OCI-LY7 (cell line): ENCODE results near the gene TMEM220. TPM values are rescaled to one million over a fixed set of nuclear protein-coding genes. Genes with fewer than 3 reads are reported as not detected.

ENCODE experiments used
- BruUV-seq: library from RNA; stranded (reverse); fragments of 400-500 nt; replicated peaks from 2 replicates; lab custom pipeline; 2021; lab: Mats Ljungman, UMichigan
- CTCF ChIA-PET: fragments of 300-600 bp; sonication (Branson Sonifier 250); formaldehyde crosslinking; loops from one replicate; lab custom pipeline; 2022; ENCODE audit warnings: antibody characterized with exemption; ENCODE audit not compliant: unreplicated experiment; lab: Charles Lee
- POLR2A ChIA-PET: fragments of 300-600 bp; sonication (Branson Sonifier 250); formaldehyde crosslinking; loops from one replicate; lab custom pipeline; 2022; ENCODE audit warnings: antibody characterized with exemption; lab: Charles Lee
- DNase-seq: peaks from one replicate; pipeline ENCODE4 v3.0.0-alpha.2; 2015; ENCODE audit warnings: low spot score
- H2AFZ ChIP-seq: fragments of 200-600 bp; sonication (generic), shearing (Covaris generic); 2 replicates; pipeline ENCODE4 v1.6.1; 2014; ENCODE audit warnings: mild to moderate bottlenecking, antibody characterized with exemption, low read length, moderate library complexity
- H3K27ac ChIP-seq: fragments of 200-600 bp; sonication (generic); 2 replicates; pipeline ENCODE4 v1.5.1; 2014; ENCODE audit warnings: mixed run types, low read depth, mild to moderate bottlenecking, moderate library complexity, low read length, inconsistent platforms; ENCODE audit not compliant: poor library complexity, severe bottlenecking
- H3K36me3 ChIP-seq: fragments of 200-600 bp; sonication (generic); 2 replicates; pipeline ENCODE4 v1.6.1; 2014; ENCODE audit warnings: mild to moderate bottlenecking, antibody characterized with exemption, low read length, moderate library complexity, mixed read lengths; ENCODE audit not compliant: insufficient read depth
- H3K4me1 ChIP-seq: fragments of 200-600 bp; sonication (generic); 2 replicates; pipeline ENCODE4 v1.5.1; 2014; ENCODE audit warnings: mild to moderate bottlenecking, low read length; ENCODE audit not compliant: insufficient read depth, poor library complexity, severe bottlenecking
- H3K4me2 ChIP-seq: fragments of 200-600 bp; sonication (generic); 2 replicates; pipeline ENCODE4 v1.6.1; 2014; ENCODE audit warnings: mild to moderate bottlenecking, low read length
- H3K4me3 ChIP-seq: fragments of 200-600 bp; sonication (generic); 2 replicates; pipeline ENCODE4 v1.5.1; 2014; ENCODE audit warnings: mild to moderate bottlenecking, low read depth, low read length; ENCODE audit not compliant: poor library complexity, severe bottlenecking
- H3K79me2 ChIP-seq: fragments of 200-600 bp; sonication (generic); 2 replicates; pipeline ENCODE4 v1.6.1; 2016; ENCODE audit warnings: low read depth, mild to moderate bottlenecking, low read length, moderate library complexity, mixed read lengths; ENCODE audit not compliant: insufficient read depth
- H3K9me2 ChIP-seq: fragments of 200-600 bp; sonication (generic); 2 replicates; pipeline ENCODE4 v1.6.1; 2016; ENCODE audit warnings: mild to moderate bottlenecking, low read length, mixed read lengths; ENCODE audit not compliant: insufficient read depth
- H3K9me3 ChIP-seq: fragments of 200-600 bp; sonication (generic); 2 replicates; pipeline ENCODE4 v1.6.1; 2014; ENCODE audit warnings: mild to moderate bottlenecking, mixed run types, low read length, mixed read lengths
- H4K20me1 ChIP-seq: fragments of 200-600 bp; sonication (generic); 2 replicates; pipeline ENCODE4 v1.6.1; 2014; ENCODE audit warnings: mild to moderate bottlenecking, antibody characterized with exemption, low read length, moderate library complexity, mixed read lengths; ENCODE audit not compliant: insufficient read depth
- CTCF ChIP-seq: fragments of 200-600 bp; sonication (generic); conservative IDR thresholded peaks from 2 replicates; pipeline ENCODE4 v1.5.1; 2014; ENCODE audit warnings: mild to moderate bottlenecking, antibody characterized with exemption, low read length, moderate library complexity, mixed read lengths
- EZH2phosphoT487 ChIP-seq: fragments of 200-600 bp; sonication (generic); IDR thresholded peaks from 2 replicates; pipeline ENCODE4 v1.6.1; 2018; ENCODE audit warnings: low read depth, borderline replicate concordance, mild to moderate bottlenecking, mixed run types, antibody characterized with exemption, low read length, moderate library complexity, mixed read lengths
- intact Hi-C: fragments of 100-400 bp; cut with micrococcal nuclease; formaldehyde crosslinking; loops from one replicate; pipeline ENCODE4 v1.10.0; 2022; ENCODE audit not compliant: unreplicated experiment
- total RNA-seq, 2 experiments: library from RNA; depleted of rRNA in 1 of 2; stranded (reverse); fragments of >200 nt in 1 of 2; shearing (Covaris generic) in 1 of 2; gene quantifications; 2 replicates each; pipeline ENCODE4 v1.2.3, GENCODE V29; 2014 to 2022

TMEM220 gene
- total RNA-seq, 2 experiments from 2014 or later, result not detected

- no peak overlapping the region for H3K4me3 ChIP-seq
- POLR2A ChIA-PET, result no interaction called here
Measured at GRCh38 chr17:10737168-10737622, 7.4 kb upstream of the TMEM220 start.

GRCh38 chr17:10735821-10736220, 6.0 kb upstream of the TMEM220 start:
- TF ChIP-seq EZH2phosphoT487 (no peak), CTCF (no peak)
- H3K27ac ChIP-seq, result no peak overlapping the region
- no peak for DNase-seq
- no peaks in the 10 kb centered on the region for H3K79me2 ChIP-seq
- intact Hi-C loops, result no loop called here
- H3K9me2 ChIP-seq, result no peaks in the 10 kb centered on the region
- no peak overlapping the region for H2AFZ ChIP-seq
- no peaks in the 10 kb centered on the region for H3K4me1 ChIP-seq
- no peaks in the 10 kb centered on the region for H4K20me1 ChIP-seq
- H3K4me2 ChIP-seq, result no peak overlapping the region
- no TSS peak for BruUV-seq
- H3K36me3 ChIP-seq, result no peaks in the 10 kb centered on the region
- H3K4me3 ChIP-seq, result no peak overlapping the region
- POLR2A ChIA-PET, result interaction anchor here (0.6 kb wide), 1 partner anchor 104 kb away, joined by 3 read pairs; no protein-coding TSS in a partner anchor
- H3K9me3 ChIP-seq, result no peaks in the 10 kb centered on the region
- CTCF ChIA-PET, result no interaction called here

More at GRCh38 chr17:10737168-10737622, 7.4 kb upstream of the TMEM220 start:
- no TSS peak for BruUV-seq
- intact Hi-C loops, result no loop called here
- DNase-seq, result no peak
- Histone ChIP-seq H3K27ac (no peak overlapping the region), H3K9me3 (no peaks in the 10 kb centered on the region), H3K79me2 (no peaks in the 10 kb centered on the region), H2AFZ (no peak overlapping the region), H3K4me2 (no peak overlapping the region), H3K4me1 (no peaks in the 10 kb centered on the region), H4K20me1 (no peaks in the 10 kb centered on the region), H3K36me3 (no peaks in the 10 kb centered on the region), H3K9me2 (no peaks in the 10 kb centered on the region)
- TF ChIP-seq EZH2phosphoT487 (no peak), CTCF (peak; percentile 72)
- CTCF ChIA-PET, result no interaction called here

GRCh38 chr17:10735251-10735650, 5.4 kb upstream of the TMEM220 start:
- H3K9me3 ChIP-seq, result no peaks in the 10 kb centered on the region
- intact Hi-C loops, result no loop called here

More at GRCh38 chr17:10735251-10735650, 5.4 kb upstream of the TMEM220 start:
- no peak overlapping the region for H3K27ac ChIP-seq
- H2AFZ ChIP-seq, result no peak overlapping the region
- BruUV-seq, result no TSS peak
- H3K36me3 ChIP-seq, result no peaks in the 10 kb centered on the region
- ChIA-PET CTCF (no interaction called here), POLR2A (interaction anchor here (0.6 kb wide), 1 partner anchor 104 kb away, joined by 3 read pairs; no protein-coding TSS in a partner anchor)
- H4K20me1 ChIP-seq, result no peaks in the 10 kb centered on the region
- no peaks in the 10 kb centered on the region for H3K9me2 ChIP-seq
- TF ChIP-seq CTCF, result no peak
- no peak for TF ChIP-seq EZH2phosphoT487
- H3K4me1 ChIP-seq, result no peaks in the 10 kb centered on the region
- H3K4me3 ChIP-seq, result no peak overlapping the region
- no peak overlapping the region for H3K4me2 ChIP-seq
- no peaks in the 10 kb centered on the region for H3K79me2 ChIP-seq
- no peak for DNase-seq
